SK-N-SH treated with all-trans-retinoic acid at 6 μM for 48 hours (cell line): Measurements from ENCODE around the gene UBR1.

Experiments
- ATAC-seq: fragments of 200-7000 bp; cut with Tn5 transposase; 3 replicates; pipeline ENCODE4 v1.9.1; 2020; ENCODE audit warnings: mild to moderate bottlenecking, moderate library complexity
- ARNTL ChIP-seq: fragments of 450-650 bp; formaldehyde crosslinking; IDR thresholded peaks from 2 replicates; pipeline ENCODE4 v1.5.0; 2020; ENCODE audit warnings: low read depth, mild to moderate bottlenecking, moderate library complexity, borderline replicate concordance
- BACH2 ChIP-seq: fragments of 250-450 bp; sonication (Bioruptor Pico); IDR thresholded peaks from 2 replicates; pipeline ENCODE4 v1.9.0; 2021; ENCODE audit warnings: mild to moderate bottlenecking, borderline replicate concordance
- CSDC2 ChIP-seq: fragments of 250-450 bp; sonication (Bioruptor Pico); IDR thresholded peaks from 2 replicates; pipeline ENCODE4 v1.5.0; 2020; ENCODE audit warnings: mild to moderate bottlenecking, moderate library complexity
- ESRRG ChIP-seq: fragments of 250-450 bp; sonication (Bioruptor Pico); IDR thresholded peaks from 2 replicates; pipeline ENCODE4 v1.6.1; 2021; ENCODE audit warnings: mild to moderate bottlenecking
- GLIS3 ChIP-seq: fragments of 250-450 bp; sonication (Bioruptor Pico); IDR thresholded peaks from 2 replicates; pipeline ENCODE4 v1.5.0; 2020; ENCODE audit warnings: mild to moderate bottlenecking, moderate library complexity
- ISL1 ChIP-seq: fragments of 250-450 bp; sonication (Bioruptor Pico); IDR thresholded peaks from 2 replicates; pipeline ENCODE4 v2.1.2; 2022; ENCODE audit warnings: mild to moderate bottlenecking, moderate library complexity
- OSR1 ChIP-seq: fragments of 250-450 bp; sonication (Bioruptor Pico); IDR thresholded peaks from 2 replicates; pipeline ENCODE4 v1.8.0; 2022; ENCODE audit warnings: moderate library complexity, mild to moderate bottlenecking, inconsistent platforms
- PPARA ChIP-seq: fragments of 250-450 bp; sonication (Bioruptor Pico); IDR thresholded peaks from 2 replicates; pipeline ENCODE4 v1.5.0; 2020; ENCODE audit warnings: mild to moderate bottlenecking, borderline replicate concordance
- RARB ChIP-seq: fragments of 250-450 bp; sonication (Bioruptor Pico); IDR thresholded peaks from 2 replicates; pipeline ENCODE4 v1.8.0; 2021; ENCODE audit warnings: mild to moderate bottlenecking, moderate library complexity
- SNAI2 ChIP-seq: fragments of 250-450 bp; sonication (Bioruptor Pico); IDR thresholded peaks from 2 replicates; pipeline ENCODE4 v1.5.0; 2020; ENCODE audit warnings: mild to moderate bottlenecking, moderate library complexity
- TCF4 ChIP-seq: fragments of 250-450 bp; sonication (Bioruptor Pico); IDR thresholded peaks from 2 replicates; pipeline ENCODE4 v1.8.0; 2021; ENCODE audit warnings: mild to moderate bottlenecking, moderate library complexity, borderline replicate concordance
- TOX ChIP-seq: fragments of 250-450 bp; sonication (Bioruptor Pico); IDR thresholded peaks from 2 replicates; pipeline ENCODE4 v1.8.0; 2021; ENCODE audit warnings: mild to moderate bottlenecking, moderate library complexity, borderline replicate concordance
- ZC3H10 ChIP-seq: fragments of 250-450 bp; sonication (Bioruptor Pico); IDR thresholded peaks from 2 replicates; pipeline ENCODE4 v1.5.1; 2021; ENCODE audit warnings: mild to moderate bottlenecking, moderate library complexity
- ZFP3 ChIP-seq: fragments of 250-450 bp; sonication (Bioruptor Pico); IDR thresholded peaks from 2 replicates; pipeline ENCODE4 v1.5.0; 2020; ENCODE audit warnings: mild to moderate bottlenecking, moderate library complexity
- ZFP30 ChIP-seq: fragments of 450-650 bp; formaldehyde crosslinking; IDR thresholded peaks from 2 replicates; pipeline ENCODE4 v1.5.0; 2022; ENCODE audit warnings: mild to moderate bottlenecking, moderate library complexity
- ZNF565 ChIP-seq: fragments of 450-650 bp; formaldehyde crosslinking; conservative IDR thresholded peaks from 2 replicates; pipeline ENCODE4 v1.5.0; 2020; ENCODE audit warnings: low read depth, mild to moderate bottlenecking, moderate library complexity
- ZNF70 ChIP-seq: fragments of 450-650 bp; formaldehyde crosslinking; IDR thresholded peaks from 2 replicates; pipeline ENCODE4 v1.5.0; 2020; ENCODE audit warnings: mild to moderate bottlenecking, moderate library complexity
- ZNF8 ChIP-seq: fragments of 450-650 bp; formaldehyde crosslinking; IDR thresholded peaks from 2 replicates; pipeline ENCODE4 v1.5.0; 2020; ENCODE audit warnings: mild to moderate bottlenecking, moderate library complexity
- TF ChIP-seq, protein P1 (sequence below): fragments of 250-450 bp; sonication (Bioruptor Pico); IDR thresholded peaks from 2 replicates; pipeline ENCODE4 v1.5.1; 2021; ENCODE audit warnings: mild to moderate bottlenecking, moderate library complexity
- TF ChIP-seq, protein P2 (sequence below): fragments of 250-450 bp; sonication (Bioruptor Pico); IDR thresholded peaks from 2 replicates; pipeline ENCODE4 v1.8.0; 2021; ENCODE audit warnings: low read depth, mild to moderate bottlenecking, moderate library complexity, borderline replicate concordance
- TF ChIP-seq, protein P3 (sequence below): fragments of 250-450 bp; sonication (Bioruptor Pico); IDR thresholded peaks from 2 replicates; pipeline ENCODE4 v1.5.1; 2020; ENCODE audit warnings: low read depth, mild to moderate bottlenecking, moderate library complexity
- TF ChIP-seq, protein P4 (sequence below): fragments of 250-450 bp; sonication (Bioruptor Pico); IDR thresholded peaks from 2 replicates; pipeline ENCODE4 v1.8.0; 2020; ENCODE audit warnings: mild to moderate bottlenecking, moderate library complexity, borderline replicate concordance
- TF ChIP-seq, protein P5 (sequence below): fragments of 250-450 bp; sonication (Bioruptor Pico); IDR thresholded peaks from 2 replicates; pipeline ENCODE4 v1.5.0; 2020; ENCODE audit warnings: mild to moderate bottlenecking, moderate library complexity

Gene UBR1

DNA sequence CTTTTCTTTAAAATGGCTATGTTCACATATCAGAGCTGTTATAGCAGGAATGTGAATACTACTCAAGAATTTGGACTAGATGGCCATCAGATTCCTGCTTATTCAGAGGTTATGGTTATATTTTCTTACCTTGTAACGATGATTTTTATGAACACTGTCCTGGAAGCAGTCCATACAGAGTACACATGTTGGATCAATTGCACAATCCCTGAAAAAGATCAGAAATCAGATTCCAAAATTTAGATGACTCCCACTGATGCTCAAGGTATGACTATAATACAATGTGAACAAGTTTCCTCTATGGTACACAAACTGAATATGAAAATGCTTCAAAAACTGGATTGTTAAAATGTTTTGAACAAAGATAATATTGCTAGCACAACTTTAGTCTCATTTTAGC lies 23.3 kb downstream of the UBR1 start:
- no peak for ATAC-seq
- TF ChIP-seq CSDC2 (CRISPR knock-in tag) (no peak), GLIS3 (CRISPR knock-in tag) (no peak), ISL1 (CRISPR knock-in tag) (no peak), ZFP30 (CRISPR knock-in tag) (no peak), BACH2 (CRISPR knock-in tag) (no peak)

DNA sequence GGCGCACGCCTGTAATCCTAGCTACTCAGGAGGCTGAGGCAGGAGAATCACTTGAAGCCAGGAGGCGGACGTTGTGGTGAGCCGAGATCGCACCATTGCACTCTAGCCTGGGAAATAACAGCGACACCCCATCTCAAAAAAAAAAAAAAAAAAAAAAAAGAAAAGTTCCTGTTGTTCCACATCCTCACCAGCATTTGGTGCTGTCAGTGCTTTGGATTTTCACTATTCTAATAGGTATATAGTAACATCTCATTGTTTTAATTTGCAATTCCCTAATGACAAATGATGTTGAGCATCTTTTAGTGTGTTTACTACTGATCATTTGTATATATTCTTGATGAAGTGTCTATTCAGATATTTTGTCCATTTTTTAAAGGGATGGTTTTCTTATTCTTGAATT lies 24.6 kb downstream of the UBR1 start:
- ATAC-seq = no peak
- TF ChIP-seq, protein P1, sequence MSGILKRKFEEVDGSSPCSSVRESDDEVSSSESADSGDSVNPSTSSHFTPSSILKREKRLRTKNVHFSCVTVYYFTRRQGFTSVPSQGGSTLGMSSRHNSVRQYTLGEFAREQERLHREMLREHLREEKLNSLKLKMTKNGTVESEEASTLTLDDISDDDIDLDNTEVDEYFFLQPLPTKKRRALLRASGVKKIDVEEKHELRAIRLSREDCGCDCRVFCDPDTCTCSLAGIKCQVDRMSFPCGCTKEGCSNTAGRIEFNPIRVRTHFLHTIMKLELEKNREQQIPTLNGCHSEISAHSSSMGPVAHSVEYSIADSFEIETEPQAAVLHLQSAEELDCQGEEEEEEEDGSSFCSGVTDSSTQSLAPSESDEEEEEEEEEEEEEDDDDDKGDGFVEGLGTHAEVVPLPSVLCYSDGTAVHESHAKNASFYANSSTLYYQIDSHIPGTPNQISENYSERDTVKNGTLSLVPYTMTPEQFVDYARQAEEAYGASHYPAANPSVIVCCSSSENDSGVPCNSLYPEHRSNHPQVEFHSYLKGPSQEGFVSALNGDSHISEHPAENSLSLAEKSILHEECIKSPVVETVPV (CRISPR knock-in tag) = no peak
- TF ChIP-seq, protein P2, sequence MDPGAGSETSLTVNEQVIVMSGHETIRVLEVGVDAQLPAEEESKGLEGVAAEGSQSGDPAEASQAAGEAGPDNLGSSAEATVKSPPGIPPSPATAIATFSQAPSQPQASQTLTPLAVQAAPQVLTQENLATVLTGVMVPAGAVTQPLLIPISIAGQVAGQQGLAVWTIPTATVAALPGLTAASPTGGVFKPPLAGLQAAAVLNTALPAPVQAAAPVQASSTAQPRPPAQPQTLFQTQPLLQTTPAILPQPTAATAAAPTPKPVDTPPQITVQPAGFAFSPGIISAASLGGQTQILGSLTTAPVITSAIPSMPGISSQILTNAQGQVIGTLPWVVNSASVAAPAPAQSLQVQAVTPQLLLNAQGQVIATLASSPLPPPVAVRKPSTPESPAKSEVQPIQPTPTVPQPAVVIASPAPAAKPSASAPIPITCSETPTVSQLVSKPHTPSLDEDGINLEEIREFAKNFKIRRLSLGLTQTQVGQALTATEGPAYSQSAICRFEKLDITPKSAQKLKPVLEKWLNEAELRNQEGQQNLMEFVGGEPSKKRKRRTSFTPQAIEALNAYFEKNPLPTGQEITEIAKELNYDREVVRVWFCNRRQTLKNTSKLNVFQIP = no peak
- no peak for TF ChIP-seq PPARA (CRISPR knock-in tag)
- no peak for TF ChIP-seq OSR1
- TF ChIP-seq BACH2 (CRISPR knock-in tag) = no peak
- TF ChIP-seq ZFP30 (CRISPR knock-in tag) = no peak
- TF ChIP-seq ARNTL (CRISPR knock-in tag) = no peak
- TF ChIP-seq SNAI2 = no peak
- no peak for TF ChIP-seq TCF4 (CRISPR knock-in tag)
- no peak for TF ChIP-seq RARB
- no peak for TF ChIP-seq ZC3H10 (CRISPR knock-in tag)
- TF ChIP-seq ZNF70 = no peak
- TF ChIP-seq, protein P3, sequence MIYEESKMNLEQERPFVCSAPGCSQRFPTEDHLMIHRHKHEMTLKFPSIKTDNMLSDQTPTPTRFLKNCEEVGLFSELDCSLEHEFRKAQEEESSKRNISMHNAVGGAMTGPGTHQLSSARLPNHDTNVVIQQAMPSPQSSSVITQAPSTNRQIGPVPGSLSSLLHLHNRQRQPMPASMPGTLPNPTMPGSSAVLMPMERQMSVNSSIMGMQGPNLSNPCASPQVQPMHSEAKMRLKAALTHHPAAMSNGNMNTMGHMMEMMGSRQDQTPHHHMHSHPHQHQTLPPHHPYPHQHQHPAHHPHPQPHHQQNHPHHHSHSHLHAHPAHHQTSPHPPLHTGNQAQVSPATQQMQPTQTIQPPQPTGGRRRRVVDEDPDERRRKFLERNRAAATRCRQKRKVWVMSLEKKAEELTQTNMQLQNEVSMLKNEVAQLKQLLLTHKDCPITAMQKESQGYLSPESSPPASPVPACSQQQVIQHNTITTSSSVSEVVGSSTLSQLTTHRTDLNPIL (CRISPR knock-in tag) = no peak
- TF ChIP-seq TOX (CRISPR knock-in tag) = no peak
- TF ChIP-seq ESRRG = no peak
- TF ChIP-seq GLIS3 (CRISPR knock-in tag) = no peak

DNA sequence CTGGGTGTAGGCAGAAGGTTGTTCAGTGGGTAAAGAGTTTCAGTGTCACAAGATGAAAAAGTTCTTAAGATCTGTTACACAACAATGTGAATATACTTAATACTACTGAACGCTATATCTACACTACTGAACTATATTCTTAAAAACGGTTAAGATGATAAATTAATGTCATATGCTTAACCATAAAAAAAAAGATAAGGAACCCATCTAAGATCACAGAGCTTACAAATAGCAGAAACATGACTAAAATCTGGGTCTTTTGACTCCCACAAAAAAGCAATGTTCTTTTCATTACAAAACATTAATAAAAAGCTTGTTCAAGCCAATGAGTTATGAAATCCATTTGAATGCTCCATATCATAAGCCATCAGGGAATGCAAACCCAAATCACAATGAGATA lies 34.4 kb downstream of the UBR1 start:
- TF ChIP-seq ZNF8 (CRISPR knock-in tag) (no peak), RARB (no peak), ZFP30 (CRISPR knock-in tag) (no peak), ZC3H10 (CRISPR knock-in tag) (no peak), GLIS3 (CRISPR knock-in tag) (no peak), TCF4 (CRISPR knock-in tag) (no peak), SNAI2 (no peak), ZNF70 (no peak)
- TF ChIP-seq, protein P2 = no peak
- TF ChIP-seq, protein P4, sequence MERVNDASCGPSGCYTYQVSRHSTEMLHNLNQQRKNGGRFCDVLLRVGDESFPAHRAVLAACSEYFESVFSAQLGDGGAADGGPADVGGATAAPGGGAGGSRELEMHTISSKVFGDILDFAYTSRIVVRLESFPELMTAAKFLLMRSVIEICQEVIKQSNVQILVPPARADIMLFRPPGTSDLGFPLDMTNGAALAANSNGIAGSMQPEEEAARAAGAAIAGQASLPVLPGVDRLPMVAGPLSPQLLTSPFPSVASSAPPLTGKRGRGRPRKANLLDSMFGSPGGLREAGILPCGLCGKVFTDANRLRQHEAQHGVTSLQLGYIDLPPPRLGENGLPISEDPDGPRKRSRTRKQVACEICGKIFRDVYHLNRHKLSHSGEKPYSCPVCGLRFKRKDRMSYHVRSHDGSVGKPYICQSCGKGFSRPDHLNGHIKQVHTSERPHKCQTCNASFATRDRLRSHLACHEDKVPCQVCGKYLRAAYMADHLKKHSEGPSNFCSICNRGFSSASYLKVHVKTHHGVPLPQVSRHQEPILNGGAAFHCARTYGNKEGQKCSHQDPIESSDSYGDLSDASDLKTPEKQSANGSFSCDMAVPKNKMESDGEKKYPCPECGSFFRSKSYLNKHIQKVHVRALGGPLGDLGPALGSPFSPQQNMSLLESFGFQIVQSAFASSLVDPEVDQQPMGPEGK (CRISPR knock-in tag) = no peak
- TF ChIP-seq, all 23 proteins: peak for 0
- no peak for ATAC-seq

DNA sequence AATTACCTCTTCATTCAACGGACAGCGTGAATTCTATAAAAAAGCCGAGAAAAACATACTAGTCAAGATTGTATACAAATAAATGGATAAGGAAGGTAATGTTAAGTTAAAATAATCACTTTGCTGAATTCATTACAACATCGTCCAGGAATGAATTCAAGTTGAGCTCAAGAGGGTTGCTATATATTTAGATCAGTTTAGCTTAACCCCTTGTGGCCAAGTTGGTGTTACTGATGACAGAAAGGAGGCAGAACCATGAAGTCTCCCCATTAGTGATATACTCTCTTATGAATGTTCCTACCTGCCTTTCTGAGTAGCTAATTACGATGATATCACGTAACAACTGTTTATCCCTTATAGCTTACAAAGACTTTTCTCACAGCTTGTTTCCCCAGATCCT lies 34.9 kb downstream of the UBR1 start:
- no peak for ATAC-seq
- TF ChIP-seq ZC3H10 (CRISPR knock-in tag) = no peak
- TF ChIP-seq SNAI2 = no peak

DNA sequence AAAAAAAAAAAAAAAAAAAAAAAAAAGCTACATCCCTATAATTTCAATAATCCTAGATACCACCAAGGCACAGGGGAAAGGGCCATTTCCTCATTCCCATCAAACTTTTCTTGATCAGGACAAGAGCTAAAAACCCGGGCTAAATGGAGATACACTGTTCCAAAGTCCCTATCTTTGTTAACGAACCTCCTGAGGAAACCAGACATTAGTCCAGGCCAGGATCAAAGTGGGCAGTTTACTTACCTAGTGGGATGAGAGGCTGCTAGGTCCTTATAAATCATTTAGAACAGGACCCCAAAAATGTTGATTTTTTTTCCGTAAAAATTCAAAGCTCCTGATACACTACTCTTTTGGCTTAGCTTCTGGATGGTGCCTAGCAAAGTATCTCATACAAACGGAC lies 35.6 kb downstream of the UBR1 start:
- ATAC-seq = no peak
- no peak for TF ChIP-seq ZFP3 (CRISPR knock-in tag)
- no peak for TF ChIP-seq ZNF565 (CRISPR knock-in tag)
- no peak for TF ChIP-seq RARB
- no peak for TF ChIP-seq OSR1
- TF ChIP-seq ISL1 (CRISPR knock-in tag) = no peak
- TF ChIP-seq, protein P3 (CRISPR knock-in tag) = no peak
- TF ChIP-seq ARNTL (CRISPR knock-in tag) = no peak
- no peak for TF ChIP-seq TCF4 (CRISPR knock-in tag)
- no peak for TF ChIP-seq PPARA (CRISPR knock-in tag)
- TF ChIP-seq, protein P5, sequence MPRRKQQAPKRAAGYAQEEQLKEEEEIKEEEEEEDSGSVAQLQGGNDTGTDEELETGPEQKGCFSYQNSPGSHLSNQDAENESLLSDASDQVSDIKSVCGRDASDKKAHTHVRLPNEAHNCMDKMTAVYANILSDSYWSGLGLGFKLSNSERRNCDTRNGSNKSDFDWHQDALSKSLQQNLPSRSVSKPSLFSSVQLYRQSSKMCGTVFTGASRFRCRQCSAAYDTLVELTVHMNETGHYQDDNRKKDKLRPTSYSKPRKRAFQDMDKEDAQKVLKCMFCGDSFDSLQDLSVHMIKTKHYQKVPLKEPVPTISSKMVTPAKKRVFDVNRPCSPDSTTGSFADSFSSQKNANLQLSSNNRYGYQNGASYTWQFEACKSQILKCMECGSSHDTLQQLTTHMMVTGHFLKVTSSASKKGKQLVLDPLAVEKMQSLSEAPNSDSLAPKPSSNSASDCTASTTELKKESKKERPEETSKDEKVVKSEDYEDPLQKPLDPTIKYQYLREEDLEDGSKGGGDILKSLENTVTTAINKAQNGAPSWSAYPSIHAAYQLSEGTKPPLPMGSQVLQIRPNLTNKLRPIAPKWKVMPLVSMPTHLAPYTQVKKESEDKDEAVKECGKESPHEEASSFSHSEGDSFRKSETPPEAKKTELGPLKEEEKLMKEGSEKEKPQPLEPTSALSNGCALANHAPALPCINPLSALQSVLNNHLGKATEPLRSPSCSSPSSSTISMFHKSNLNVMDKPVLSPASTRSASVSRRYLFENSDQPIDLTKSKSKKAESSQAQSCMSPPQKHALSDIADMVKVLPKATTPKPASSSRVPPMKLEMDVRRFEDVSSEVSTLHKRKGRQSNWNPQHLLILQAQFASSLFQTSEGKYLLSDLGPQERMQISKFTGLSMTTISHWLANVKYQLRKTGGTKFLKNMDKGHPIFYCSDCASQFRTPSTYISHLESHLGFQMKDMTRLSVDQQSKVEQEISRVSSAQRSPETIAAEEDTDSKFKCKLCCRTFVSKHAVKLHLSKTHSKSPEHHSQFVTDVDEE (CRISPR knock-in tag) = no peak
- no peak for TF ChIP-seq ZFP30 (CRISPR knock-in tag)
- no peak for TF ChIP-seq ESRRG
